ENCODE results near the gene DDB1. TPM values are rescaled to one million over a fixed set of nuclear protein-coding genes. Genes with fewer than 3 reads are reported as not detected.

Gene DDB1
- 100 to 1,000 TPM; 140 to 147 TPM for total RNA-seq
- 88.5 TPM for polyA plus RNA-seq (2013, experiment 1 of 2)
- 92.3 TPM for polyA plus RNA-seq (2013, experiment 2 of 2)
- total RNA-seq = 159 to 664 (median 276) reads per million in 172 experiments

DNA sequence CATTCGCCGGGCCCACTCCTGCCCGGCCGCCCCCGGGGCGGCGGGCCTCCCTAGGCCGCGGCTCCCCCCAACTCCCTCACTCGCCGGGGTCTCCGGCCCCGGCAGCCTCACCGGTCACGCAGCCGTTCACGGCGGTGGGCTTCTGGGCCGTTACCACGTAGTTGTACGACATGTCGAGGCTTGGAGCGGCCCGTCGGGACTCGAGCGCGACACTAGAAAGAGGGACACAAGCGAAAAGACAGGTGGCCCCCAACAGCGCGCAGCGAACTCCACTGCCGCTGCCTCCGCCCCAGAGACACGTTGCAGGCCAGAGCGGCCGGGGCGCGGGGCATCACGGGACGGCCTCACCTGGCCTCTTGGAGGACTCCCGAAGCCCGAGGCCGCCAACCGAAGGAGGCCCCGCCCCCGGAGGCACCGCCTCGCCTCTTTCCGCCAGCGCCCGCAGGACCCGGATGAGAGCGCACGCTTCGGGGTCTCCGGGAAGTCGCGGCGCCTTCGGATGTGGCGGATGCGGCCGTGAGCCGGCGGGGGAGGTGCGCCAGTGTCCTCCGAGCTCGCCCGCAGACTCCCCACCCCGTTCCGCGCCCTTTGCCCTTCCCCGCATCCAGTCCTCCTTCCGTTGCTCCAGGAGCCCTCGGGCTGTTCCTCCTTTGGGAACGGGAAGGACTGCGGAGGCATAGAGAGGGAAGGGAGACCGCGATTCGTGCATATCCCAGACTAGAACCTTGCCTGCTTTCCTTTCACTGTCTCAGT, at the start of gene DDB1, which contains the start of gene TKFC:
TSS of gene DDB1 (minus strand) at position 309 of the 753 bp plus-strand sequence. CDS start at position 172, 137 bp downstream.
TSS of gene TKFC (plus strand) at position 432 of the 753 bp plus-strand sequence. CDS start 1,501 bp downstream, outside the sequence.
- POLR2A ChIA-PET = interaction anchor here (0.8 to 5.3 kb wide), 10 partner anchors 10 to 419 kb away, joined by 3 to 64 read pairs (median 4); partner anchors contain the start of genes CPSF7, CYB561A3, SDHAF2 and TMEM109

GRCh38 chr11:61380884-61381283, 48.0 kb upstream of the DDB1 start:
- Mint-ChIP-seq H3K4me1 (ENCODE audit: low read depth) (peaks cover 7% of the 10 kb centered on the region), H3K27ac (no peak overlapping the region), H3K9me3 (no peaks in the 10 kb centered on the region), H3K27me3 (no peaks in the 10 kb centered on the region), H3K36me3 (ENCODE audit: low read depth) (peaks cover 19% of the 10 kb centered on the region), H3K4me3 (no peak overlapping the region)
- DNase-seq (no peak), ATAC-seq (ENCODE audit: poor library complexity) (no peak)
- intact Hi-C loops (cut with DNase I, micrococcal nuclease) = no loop called here
- ChIA-PET CTCF (interaction anchor here (9.3 kb wide), 1 partner anchor 45 kb away, joined by 173 read pairs; no protein-coding TSS in a partner anchor), POLR2A (interaction anchor here (1.5 to 2.2 kb wide), 2 partner anchors 12 to 19 kb away, joined by 4 to 9 read pairs; partner anchors contain the start of genes CYB561A3, TMEM138 and TMEM216)
- no peaks in the 10 kb centered on the region for H3K36me3 ChIP-seq (ENCODE audit: insufficient read depth, low read length)
- H3K4me1 ChIP-seq (ENCODE audit: insufficient read depth, low read length) = peaks cover 5% of the 10 kb centered on the region
- no peak overlapping the region for H3K27ac ChIP-seq (ENCODE audit: low read depth in 1 of 2, low read length in 2 of 2)
- TF ChIP-seq, protein P1, sequence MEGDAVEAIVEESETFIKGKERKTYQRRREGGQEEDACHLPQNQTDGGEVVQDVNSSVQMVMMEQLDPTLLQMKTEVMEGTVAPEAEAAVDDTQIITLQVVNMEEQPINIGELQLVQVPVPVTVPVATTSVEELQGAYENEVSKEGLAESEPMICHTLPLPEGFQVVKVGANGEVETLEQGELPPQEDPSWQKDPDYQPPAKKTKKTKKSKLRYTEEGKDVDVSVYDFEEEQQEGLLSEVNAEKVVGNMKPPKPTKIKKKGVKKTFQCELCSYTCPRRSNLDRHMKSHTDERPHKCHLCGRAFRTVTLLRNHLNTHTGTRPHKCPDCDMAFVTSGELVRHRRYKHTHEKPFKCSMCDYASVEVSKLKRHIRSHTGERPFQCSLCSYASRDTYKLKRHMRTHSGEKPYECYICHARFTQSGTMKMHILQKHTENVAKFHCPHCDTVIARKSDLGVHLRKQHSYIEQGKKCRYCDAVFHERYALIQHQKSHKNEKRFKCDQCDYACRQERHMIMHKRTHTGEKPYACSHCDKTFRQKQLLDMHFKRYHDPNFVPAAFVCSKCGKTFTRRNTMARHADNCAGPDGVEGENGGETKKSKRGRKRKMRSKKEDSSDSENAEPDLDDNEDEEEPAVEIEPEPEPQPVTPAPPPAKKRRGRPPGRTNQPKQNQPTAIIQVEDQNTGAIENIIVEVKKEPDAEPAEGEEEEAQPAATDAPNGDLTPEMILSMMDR (IDR thresholded peaks at IDR 0.05) = no peak
- H3K4me3 ChIP-seq (ENCODE audit: low read length) = no peak overlapping the region
- no peaks in the 10 kb centered on the region for H3K27me3 ChIP-seq (ENCODE audit: control insufficient read depth in 1 of 2, insufficient read depth in 2 of 2, low read length in 2 of 2)
- no peaks in the 10 kb centered on the region for H3K9me3 ChIP-seq (ENCODE audit: control insufficient read depth in 1 of 2, insufficient read depth in 1 of 2, low read length in 2 of 2)

More for the DNA sequence above, at the start of gene DDB1, which contains the start of gene TKFC:
- Histone ChIP-seq H3K4me1 (ENCODE audit: insufficient read depth, low read length) (peaks cover 54% of the 10 kb centered on the region), H3K27me3 (ENCODE audit: control insufficient read depth in 1 of 2, insufficient read depth in 2 of 2, low read length in 2 of 2) (no peaks in the 10 kb centered on the region), H3K36me3 (ENCODE audit: insufficient read depth, low read length) (peaks cover 24% of the 10 kb centered on the region), H3K9me3 (ENCODE audit: control insufficient read depth in 1 of 2, insufficient read depth in 1 of 2, low read length in 2 of 2) (no peaks in the 10 kb centered on the region), H3K27ac (ENCODE audit: low read depth in 1 of 2, low read length in 2 of 2) (peak within 1 kb of the TSS; percentile 85 to 87), H3K4me3 (ENCODE audit: low read length) (peak within 1 kb of the TSS; percentile 91)
- peaks cover 69% of the 10 kb centered on the region for H3K4me1 Mint-ChIP-seq (ENCODE audit: low read depth)
- H3K36me3 Mint-ChIP-seq (ENCODE audit: low read depth) = peaks cover 50% of the 10 kb centered on the region
- intact Hi-C loops (cut with DNase I, micrococcal nuclease) = loop anchor here in 1 of 2 experiments (1.0 to 5.0 kb wide), 3 partner anchors 29 to 491 kb away; partner anchors contain the start of genes CCDC86, TMEM109 and TMEM138
- H3K27ac Mint-ChIP-seq = peak within 1 kb of the TSS; percentile 95
- peak within 1 kb of the TSS; percentile 96 for H3K4me3 Mint-ChIP-seq
- peak; percentile 90 for ATAC-seq (ENCODE audit: poor library complexity)
- no peaks in the 10 kb centered on the region for H3K27me3 Mint-ChIP-seq
- CTCF ChIA-PET = interaction anchor here (1.6 to 6.0 kb wide), 3 partner anchors 28 to 60 kb away, joined by 11 to 173 read pairs (median 42); partner anchors contain the start of genes CYB561A3, TMEM138 and TMEM216
- H3K9me3 Mint-ChIP-seq = no peaks in the 10 kb centered on the region
- DNase-seq = peak; percentile 92 to 98 (median 97)
- TF ChIP-seq, protein P1 (IDR thresholded peaks at IDR 0.05) = no peak

DNA sequence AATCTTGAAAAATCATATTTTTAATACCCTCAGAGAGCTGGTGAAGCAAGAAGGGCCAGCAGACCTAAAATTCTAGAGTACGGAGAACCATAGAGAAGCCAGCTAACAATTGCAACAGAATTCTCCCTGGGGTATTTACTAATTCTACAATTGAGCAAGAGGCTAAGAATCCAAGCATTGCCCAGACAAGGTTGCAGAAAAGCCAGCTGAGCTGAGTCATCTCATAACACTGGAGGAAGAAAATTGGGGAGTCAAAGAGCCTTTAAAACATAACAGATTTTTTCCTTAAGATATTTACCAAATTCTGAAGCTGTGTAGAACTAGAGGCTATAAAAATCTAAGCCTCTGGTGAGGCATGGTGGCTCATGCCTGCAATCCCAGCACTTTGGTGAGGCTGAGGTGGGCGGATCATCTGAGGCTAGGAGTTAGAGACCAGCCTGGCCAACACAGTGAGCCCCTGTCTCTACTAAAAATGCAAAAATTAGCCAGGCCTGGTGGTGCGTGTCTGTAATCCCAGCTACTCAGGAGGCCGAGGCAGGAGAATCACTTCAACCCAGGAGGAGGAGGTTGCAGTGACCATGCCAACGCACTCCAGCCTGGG, 45.9 kb upstream of the DDB1 start:
- Mint-ChIP-seq H3K27me3 (no peaks in the 10 kb centered on the region), H3K4me1 (ENCODE audit: low read depth) (no peaks in the 10 kb centered on the region), H3K4me3 (no peak overlapping the region), H3K9me3 (no peaks in the 10 kb centered on the region), H3K36me3 (ENCODE audit: low read depth) (peaks cover 28% of the 10 kb centered on the region), H3K27ac (no peak overlapping the region)
- ATAC-seq (ENCODE audit: poor library complexity) (no peak), DNase-seq (peak in 2 of 14 experiments; percentile 37 to 45)
- H3K27me3 ChIP-seq (ENCODE audit: control insufficient read depth in 1 of 2, insufficient read depth in 2 of 2, low read length in 2 of 2) = no peaks in the 10 kb centered on the region
- TF ChIP-seq, protein P1 (IDR thresholded peaks at IDR 0.05) = no peak
- H3K4me3 ChIP-seq (ENCODE audit: low read length) = no peak overlapping the region
- intact Hi-C loops (cut with DNase I, micrococcal nuclease) = no loop called here
- ChIA-PET POLR2A (no interaction called here), CTCF (no interaction called here)
- H3K9me3 ChIP-seq (ENCODE audit: control insufficient read depth in 1 of 2, insufficient read depth in 1 of 2, low read length in 2 of 2) = no peaks in the 10 kb centered on the region
- H3K36me3 ChIP-seq (ENCODE audit: insufficient read depth, low read length) = no peaks in the 10 kb centered on the region
- no peak overlapping the region for H3K27ac ChIP-seq (ENCODE audit: low read depth in 1 of 2, low read length in 2 of 2)
- no peaks in the 10 kb centered on the region for H3K4me1 ChIP-seq (ENCODE audit: insufficient read depth, low read length)

Data from CD4-positive, alpha-beta T cell (primary cell).